ENCODE measurements around the gene BAZ2A. TPM values are rescaled to one million over a fixed set of nuclear protein-coding genes. Genes with fewer than 3 reads are reported as not detected.

BAZ2A gene
- polyA plus RNA-seq, 3 donors, result 8.9 to 86.0 (median 21.1) TPM

DNA sequence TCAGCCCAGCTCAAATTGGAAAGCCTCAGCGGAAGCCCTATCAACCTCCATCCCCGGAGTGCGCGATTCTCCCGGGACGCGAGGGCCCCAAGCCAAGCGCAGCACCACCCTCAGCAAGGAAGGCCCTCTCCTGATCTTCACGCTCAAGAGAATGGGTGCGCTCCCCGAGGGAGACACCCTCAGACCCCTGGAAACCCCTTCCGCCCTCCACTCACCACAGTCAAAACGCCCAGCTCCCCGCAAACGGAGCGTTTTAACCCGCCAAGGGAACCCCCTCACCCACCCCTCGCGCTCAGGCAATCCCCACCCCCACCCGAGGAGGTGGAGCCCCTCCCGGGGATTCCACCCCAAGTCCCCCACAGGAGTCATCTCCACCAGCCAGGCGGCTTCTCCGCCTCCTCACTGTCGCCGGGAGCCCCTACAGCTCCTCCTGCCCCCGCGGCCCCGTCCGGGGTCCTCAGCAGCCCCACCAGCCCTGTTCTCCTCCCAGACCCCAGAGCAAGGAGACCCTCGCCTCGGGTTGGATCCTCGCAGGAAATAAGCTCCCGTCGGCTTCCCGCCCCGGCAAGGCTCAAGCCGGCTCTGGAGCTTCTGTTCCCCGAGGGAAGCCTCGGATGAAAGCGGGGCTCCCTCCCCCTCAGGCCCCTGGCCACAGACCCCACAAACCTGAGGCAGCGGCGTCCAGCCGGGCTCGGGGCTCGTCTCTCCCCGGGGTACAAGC lies 507 bp downstream of the BAZ2A start:
- WGBS (ENCODE audit: insufficient coverage), result under 1% methylated on average over 36 of the region's 46 CpGs
- Histone ChIP-seq H3K27me3 (ENCODE audit: control insufficient read depth in 2 of 2, insufficient read depth in 2 of 2, low read length in 2 of 2) (no peaks in the 10 kb centered on the region), H3K36me3 (replicated peaks in 1 of 2; ENCODE audit: control insufficient read depth in 1 of 2, insufficient read depth in 2 of 2, low read length in 2 of 2) (peaks cover 2 to 19% of the 10 kb centered on the region in 2 donors), H2AFZ (ENCODE audit: insufficient read depth, low read depth, low read length, poor library complexity, severe bottlenecking) (peak overlapping the region; percentile 66), H3K9me3 (replicated peaks in 1 of 2; ENCODE audit: control insufficient read depth in 1 of 2, insufficient read depth in 1 of 2, low read length in 2 of 2) (no peaks in the 10 kb centered on the region), H4K20me1 (ENCODE audit: insufficient read depth, low read length) (peaks cover 80% of the 10 kb centered on the region), H3K27ac (ENCODE audit: low read depth in 1 of 2, low read length in 2 of 2) (peak overlapping the region; percentile 89 to 97), H3K4me3 (replicated peaks in 1 of 3; ENCODE audit: low read depth in 2 of 3, low read length in 3 of 3) (peak overlapping the region; percentile 88 to 100 (median 91)), H3K9ac (ENCODE audit: insufficient read depth, low read length, poor library complexity, severe bottlenecking) (peak overlapping the region; percentile 96), H3K4me2 (replicated peaks; ENCODE audit: extremely low read depth, low read length, poor library complexity, severe bottlenecking) (peak overlapping the region; percentile 80), H3K4me1 (ENCODE audit: control insufficient read depth in 1 of 2, insufficient read depth in 2 of 2, low read length in 2 of 2) (peaks cover 52 to 54% of the 10 kb centered on the region in 2 donors), H3K79me2 (ENCODE audit: insufficient read depth, low read length) (peaks cover 99% of the 10 kb centered on the region)
- H3K27me3 Mint-ChIP-seq (ENCODE audit: low read depth in 3 of 3), result no peaks in the 10 kb centered on the region
- peak overlapping the region; percentile 98 to 99 for H3K4me3 Mint-ChIP-seq
- H3K4me1 Mint-ChIP-seq, result peaks cover 63% of the 10 kb centered on the region
- intact Hi-C loops (cut with micrococcal nuclease), result no loop called here
- no peaks in the 10 kb centered on the region for H3K9me3 Mint-ChIP-seq
- TF ChIP-seq CTCF (IDR thresholded peaks at IDR 0.05), result no peak
- H3K27ac Mint-ChIP-seq, result peak overlapping the region; percentile 93 to 99 (median 97)
- H3K36me3 Mint-ChIP-seq, result peaks cover 14 to 29% of the 10 kb centered on the region in 2 donors
- peak in 1 of 3 donors; percentile 33 for DNase-seq

DNA sequence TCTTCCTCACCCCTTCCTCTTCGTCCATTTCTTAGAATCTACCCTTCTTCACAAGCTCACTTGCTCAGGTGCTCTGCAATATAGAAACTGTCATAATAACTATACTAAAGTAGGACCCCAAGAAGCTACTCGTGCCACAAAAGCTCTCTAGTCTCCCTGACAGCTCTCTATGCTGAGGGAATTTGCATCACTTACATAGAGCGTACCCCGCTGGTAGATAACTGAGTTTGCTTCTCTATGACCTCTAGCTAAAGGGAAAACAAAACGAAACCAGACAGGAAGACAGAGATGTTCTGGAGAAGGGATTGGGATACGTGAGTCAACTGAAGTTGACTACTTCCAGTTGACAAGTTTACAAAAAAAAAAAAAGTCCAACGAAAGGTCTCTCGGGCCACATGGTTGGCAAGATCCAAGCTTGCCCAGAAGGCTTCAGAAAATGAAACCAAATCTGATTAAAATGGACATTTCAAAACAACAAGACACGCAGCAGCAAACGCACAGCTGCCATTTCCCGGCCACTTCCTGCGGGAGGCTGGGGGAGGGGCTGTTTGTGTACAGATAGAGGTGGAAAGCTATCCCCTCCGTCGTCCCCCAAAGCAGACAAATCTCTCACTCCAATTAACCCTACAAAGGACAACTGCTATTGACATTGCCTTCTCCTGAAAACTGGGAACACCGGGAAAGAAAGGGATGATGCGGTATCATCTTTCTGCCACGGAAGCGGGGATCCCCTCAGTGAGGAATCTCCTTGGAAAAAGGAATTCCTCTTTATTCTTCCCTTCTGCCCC lies 1.3 kb downstream of the BAZ2A start:
- Histone ChIP-seq H3K4me1 (ENCODE audit: control insufficient read depth in 1 of 2, insufficient read depth in 2 of 2, low read length in 2 of 2) (peaks cover 45 to 47% of the 10 kb centered on the region in 2 donors), H3K79me2 (ENCODE audit: insufficient read depth, low read length) (peaks cover 99% of the 10 kb centered on the region), H3K27ac (ENCODE audit: low read depth in 1 of 2, low read length in 2 of 2) (peak overlapping the region; percentile 89 to 97), H2AFZ (ENCODE audit: insufficient read depth, low read depth, low read length, poor library complexity, severe bottlenecking) (peak overlapping the region; percentile 66), H3K27me3 (ENCODE audit: control insufficient read depth in 2 of 2, insufficient read depth in 2 of 2, low read length in 2 of 2) (no peaks in the 10 kb centered on the region), H3K9ac (ENCODE audit: insufficient read depth, low read length, poor library complexity, severe bottlenecking) (peak overlapping the region; percentile 96), H3K4me2 (replicated peaks; ENCODE audit: extremely low read depth, low read length, poor library complexity, severe bottlenecking) (peak overlapping the region; percentile 80), H3K4me3 (replicated peaks in 1 of 3; ENCODE audit: low read depth in 2 of 3, low read length in 3 of 3) (peak overlapping the region; percentile 88 to 100 (median 91)), H3K9me3 (replicated peaks in 1 of 2; ENCODE audit: control insufficient read depth in 1 of 2, insufficient read depth in 1 of 2, low read length in 2 of 2) (no peaks in the 10 kb centered on the region), H4K20me1 (ENCODE audit: insufficient read depth, low read length) (peaks cover 80% of the 10 kb centered on the region), H3K36me3 (replicated peaks in 1 of 2; ENCODE audit: control insufficient read depth in 1 of 2, insufficient read depth in 2 of 2, low read length in 2 of 2) (peaks cover 2 to 26% of the 10 kb centered on the region in 2 donors)
- Mint-ChIP-seq H3K4me1 (peaks cover 62% of the 10 kb centered on the region), H3K4me3 (peak overlapping the region; percentile 98 to 99), H3K36me3 (peaks cover 20 to 36% of the 10 kb centered on the region in 2 donors), H3K27me3 (ENCODE audit: low read depth in 3 of 3) (no peaks in the 10 kb centered on the region), H3K9me3 (no peaks in the 10 kb centered on the region), H3K27ac (peak overlapping the region; percentile 93 to 99 (median 97))
- 0% methylated on average over 5 of the region's 18 CpGs for WGBS (ENCODE audit: insufficient coverage)
- intact Hi-C loops (cut with micrococcal nuclease), result no loop called here
- peak; percentile 65 to 75 (median 73) for DNase-seq
- TF ChIP-seq CTCF (IDR thresholded peaks at IDR 0.05), result no peak

Data from CD14-positive monocyte (primary cell).